LNCaP clone FGC (cell line): ENCODE measurements around the gene SLAIN1.

ENCODE experiments used
- DNase-seq: peaks from one replicate; pipeline ENCODE4 v3.0.0-alpha.2; 2011; ENCODE audit warnings: low read depth
- H3K4me3 ChIP-seq: 2 replicates; pipeline ENCODE4 v1.5.1; 2011; ENCODE audit warnings: mild to moderate bottlenecking, low read depth, low read length, control low read depth
- CTCF ChIP-seq: IDR thresholded peaks from 2 replicates; pipeline ENCODE4 v1.5.1; 2012; ENCODE audit warnings: mild to moderate bottlenecking; ENCODE audit not compliant: control insufficient read depth, insufficient read depth; ENCODE audit errors: extremely low read depth

The SLAIN1 gene

GRCh38 chr13:77751513-77752456 lies 54.3 kb downstream of the SLAIN1 start:
- peak; percentile 81 for TF ChIP-seq CTCF
- H3K4me3 ChIP-seq, result no peak overlapping the region
- no peak for DNase-seq

- DNase-seq, result no peak
- no peak overlapping the region for H3K4me3 ChIP-seq
- no peak for TF ChIP-seq CTCF
Measured at GRCh38 chr13:77752512-77753069, 55.1 kb downstream of the SLAIN1 start.

GRCh38 chr13:77760893-77761292 lies 63.4 kb downstream of the SLAIN1 start:
- TF ChIP-seq CTCF, result no peak
- no peak for DNase-seq
- H3K4me3 ChIP-seq, result no peak overlapping the region

- TF ChIP-seq CTCF, result no peak
- no peak for DNase-seq
- H3K4me3 ChIP-seq, result no peak overlapping the region
Measured at GRCh38 chr13:77767413-77767812, 69.9 kb downstream of the SLAIN1 start.

- TF ChIP-seq CTCF, result no peak
- H3K4me3 ChIP-seq, result no peak overlapping the region
- DNase-seq, result no peak
Measured at GRCh38 chr13:77774181-77774580, 76.7 kb downstream of the SLAIN1 start.

GRCh38 chr13:77776704-77777103 lies 79.2 kb downstream of the SLAIN1 start:
- no peak for DNase-seq
- no peak for TF ChIP-seq CTCF
- H3K4me3 ChIP-seq, result no peak overlapping the region
